OCI-LY1 (cell line): ENCODE results near the gene PALB2.

Experiments used
- CTCF ChIP-seq: fragments of 200-600 bp; sonication (generic), shearing (Covaris generic); IDR thresholded peaks from 2 replicates; pipeline ENCODE4 v1.5.1; 2017; ENCODE audit warnings: mild to moderate bottlenecking, antibody characterized with exemption, low read length, moderate library complexity, mixed read lengths
- EZH2 ChIP-seq: fragments of 200-600 bp; sonication (generic), shearing (Covaris generic); IDR thresholded peaks from 2 replicates; pipeline ENCODE4 v1.8.0; 2017; ENCODE audit warnings: borderline replicate concordance, mixed run types, mild to moderate bottlenecking, antibody characterized with exemption, low read length, moderate library complexity, mixed read lengths

GRCh38 chr16:23590181-23590580 is 50.9 kb downstream of the PALB2 start:
- no peak for TF ChIP-seq EZH2
- no peak for TF ChIP-seq CTCF
